Suprapubic skin (tissue), 3 donors: ENCODE results near the gene CBFA2T3.

ENCODE experiments used
- POLR2AphosphoS5 ChIP-seq, 3 donors: sonication (generic); formaldehyde crosslinking; IDR thresholded peaks; one replicate each; pipeline ENCODE4 v1.6.1; 2017; ENCODE audit warnings: antibody characterized with exemption in 3 of 3
- TF ChIP-seq, protein P1 (sequence below), 2 donors: fragments of 200-600 bp in 1 of 2; fragments of 450-650 bp in 1 of 2; sonication (generic) in 1 of 2; IDR thresholded peaks; one replicate each; pipeline ENCODE4 v1.5.1; 2016 to 2019; ENCODE audit warnings: antibody characterized with exemption in 2 of 2, mild to moderate bottlenecking in 1 of 2, moderate library complexity in 1 of 2

DNA sequence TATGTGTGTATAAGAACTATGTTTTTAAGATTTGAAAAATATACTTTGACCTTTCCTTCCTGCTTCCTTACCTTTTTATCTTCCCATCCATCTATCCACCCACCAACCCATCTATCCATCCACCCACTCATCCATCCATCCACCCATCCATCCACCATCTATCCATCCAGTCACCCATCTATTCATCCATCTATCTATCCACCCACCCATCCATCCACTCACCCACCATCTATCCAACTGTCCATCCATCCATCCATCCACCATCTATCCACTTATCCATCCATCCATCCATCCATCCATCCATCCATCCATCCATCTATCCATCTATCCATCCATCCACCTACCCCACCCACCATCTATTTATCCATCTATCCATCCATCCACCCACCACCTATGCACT lies 12.4 kb downstream of the CBFA2T3 start:
- TF ChIP-seq, protein P1, sequence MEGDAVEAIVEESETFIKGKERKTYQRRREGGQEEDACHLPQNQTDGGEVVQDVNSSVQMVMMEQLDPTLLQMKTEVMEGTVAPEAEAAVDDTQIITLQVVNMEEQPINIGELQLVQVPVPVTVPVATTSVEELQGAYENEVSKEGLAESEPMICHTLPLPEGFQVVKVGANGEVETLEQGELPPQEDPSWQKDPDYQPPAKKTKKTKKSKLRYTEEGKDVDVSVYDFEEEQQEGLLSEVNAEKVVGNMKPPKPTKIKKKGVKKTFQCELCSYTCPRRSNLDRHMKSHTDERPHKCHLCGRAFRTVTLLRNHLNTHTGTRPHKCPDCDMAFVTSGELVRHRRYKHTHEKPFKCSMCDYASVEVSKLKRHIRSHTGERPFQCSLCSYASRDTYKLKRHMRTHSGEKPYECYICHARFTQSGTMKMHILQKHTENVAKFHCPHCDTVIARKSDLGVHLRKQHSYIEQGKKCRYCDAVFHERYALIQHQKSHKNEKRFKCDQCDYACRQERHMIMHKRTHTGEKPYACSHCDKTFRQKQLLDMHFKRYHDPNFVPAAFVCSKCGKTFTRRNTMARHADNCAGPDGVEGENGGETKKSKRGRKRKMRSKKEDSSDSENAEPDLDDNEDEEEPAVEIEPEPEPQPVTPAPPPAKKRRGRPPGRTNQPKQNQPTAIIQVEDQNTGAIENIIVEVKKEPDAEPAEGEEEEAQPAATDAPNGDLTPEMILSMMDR (IDR thresholded peaks at IDR 0.05): no peak
- no peak for TF ChIP-seq POLR2AphosphoS5 (IDR thresholded peaks at IDR 0.05)
